ENCODE results near the gene FHIP2A. TPM values are rescaled to one million over a fixed set of nuclear protein-coding genes. Genes with fewer than 3 reads are reported as not detected.
"Not testable (repeated sequence)": the region's sequence is repeated elsewhere in the genome, so short reads cannot be mapped to it uniquely, and the experiment has no call there.

FHIP2A gene
- total and polyA plus RNA-seq, 12 donors = 4.8 to 36.6 (median 26.4) TPM

DNA sequence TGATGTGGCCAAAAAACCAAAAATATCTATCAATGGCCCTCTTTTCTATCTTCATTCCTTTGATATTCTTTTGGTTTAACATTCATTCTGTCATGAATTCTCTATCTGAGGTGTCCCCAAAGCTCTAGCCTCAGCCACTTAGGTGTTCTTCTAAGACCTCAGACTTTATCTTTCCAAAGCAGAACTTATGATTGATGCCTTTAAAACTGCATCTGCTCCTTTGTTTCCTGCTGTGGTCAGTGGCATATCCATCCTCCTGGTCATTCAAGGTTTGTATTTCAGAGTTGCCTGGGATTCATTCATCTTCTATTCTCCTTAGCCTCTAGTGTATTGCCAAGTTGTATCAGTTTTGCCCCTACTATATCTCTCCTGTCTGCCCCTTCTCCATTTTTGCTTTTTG lies 30.6 kb downstream of the FHIP2A start:
- DNase-seq = no peak

DNA sequence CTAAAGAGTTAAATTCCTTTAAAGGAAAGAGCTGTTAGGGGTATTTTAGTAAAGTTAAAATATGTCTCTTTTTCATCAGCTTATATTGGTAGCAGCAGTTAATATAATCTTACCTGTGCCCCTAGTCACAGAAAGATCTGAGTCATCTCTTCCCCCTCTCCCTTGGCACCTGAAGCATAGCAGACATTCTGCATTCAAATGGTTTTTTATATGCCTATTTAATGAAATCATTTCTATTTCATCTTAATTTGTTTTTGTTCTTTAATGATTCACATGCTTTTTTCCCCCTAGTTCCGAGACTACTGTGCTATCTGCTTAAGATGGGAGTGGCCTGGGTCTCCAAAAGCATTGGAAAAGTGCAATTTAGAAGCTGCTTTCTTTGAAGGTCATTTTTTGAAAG lies 33.3 kb downstream of the FHIP2A start:
- no peaks in the 10 kb centered on the region for H3K27me3 ChIP-seq
- ATAC-seq (no peak), DNase-seq (no peak)
- no peaks in the 10 kb centered on the region for H3K9me3 ChIP-seq
- H3K4me3 ChIP-seq = no peak overlapping the region
- WGBS, 2 donors = 86 to 94% methylated on average over 1 of the region's 1 CpG
- H3K4me1 ChIP-seq = peaks cover 0 to 20% (median 8%) of the 10 kb centered on the region in 9 donors
- H3K36me3 ChIP-seq = peaks cover 0 to 100% (median 44%) of the 10 kb centered on the region in 9 donors
- TF ChIP-seq CTCF (IDR thresholded peaks at IDR 0.05) = no peak
- intact Hi-C loops (cut with DNase I) = no loop called here
- no peak overlapping the region for H3K27ac ChIP-seq

More for the DNA sequence above, 30.6 kb downstream of the FHIP2A start:
- Histone ChIP-seq H3K36me3 (peaks cover 0 to 100% (median 65%) of the 10 kb centered on the region in 9 donors), H3K27me3 (no peaks in the 10 kb centered on the region), H3K9me3 (no peaks in the 10 kb centered on the region), H3K27ac (no peak overlapping the region), H3K4me3 (no peak overlapping the region), H3K4me1 (peaks cover 0 to 18% (median 8%) of the 10 kb centered on the region in 9 donors)
- no peak for ATAC-seq
- intact Hi-C loops (cut with DNase I) = no loop called here
- TF ChIP-seq CTCF (IDR thresholded peaks at IDR 0.05) = no peak

DNA sequence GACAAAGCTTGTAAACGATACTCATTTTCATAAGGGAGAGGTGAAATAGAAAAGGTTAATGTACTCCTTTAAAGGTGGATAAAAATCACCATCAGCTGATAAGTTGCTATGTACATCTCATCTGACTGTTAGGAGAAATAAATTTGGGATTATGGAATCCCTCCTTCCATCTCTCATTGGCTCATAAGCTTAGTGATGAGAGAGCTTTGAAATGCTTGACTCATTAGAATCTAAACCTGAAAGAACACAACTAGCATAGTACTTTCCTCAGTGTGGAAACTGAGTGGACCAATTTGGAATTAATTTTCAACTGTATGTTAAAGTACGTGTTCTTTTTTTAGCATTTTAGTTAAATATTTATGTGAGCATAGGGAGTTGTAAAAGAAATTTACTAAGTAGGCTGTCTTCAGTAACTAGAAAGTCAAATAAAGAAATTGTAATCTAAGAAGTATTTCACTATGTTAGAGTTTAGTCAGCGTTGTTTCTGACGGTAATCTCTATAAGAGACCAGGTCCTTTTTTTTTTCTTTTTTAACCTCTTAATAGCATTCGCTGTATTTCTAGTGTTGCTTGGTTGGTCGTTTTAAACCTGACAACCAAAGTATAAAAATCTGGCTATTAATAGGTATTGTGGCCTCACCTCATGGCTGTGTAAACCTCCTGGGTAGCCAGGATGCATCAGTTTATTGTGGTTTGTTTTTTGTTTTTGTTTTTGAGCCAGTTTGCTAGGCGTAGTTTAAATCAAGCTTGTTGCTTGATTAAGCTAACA lies 34.4 kb downstream of the FHIP2A start:
- peak in 4 of 8 donors; percentile 48 to 74 (median 54) for ATAC-seq
- H3K4me1 ChIP-seq = peaks cover 0 to 20% (median 8%) of the 10 kb centered on the region in 9 donors
- TF ChIP-seq CTCF (IDR thresholded peaks at IDR 0.05) = no peak
- peaks cover 0 to 100% (median 37%) of the 10 kb centered on the region in 9 donors for H3K36me3 ChIP-seq
- H3K9me3 ChIP-seq = no peaks in the 10 kb centered on the region
- no peaks in the 10 kb centered on the region for H3K27me3 ChIP-seq
- WGBS, 2 donors = 66 to 75% methylated on average over 7 of the region's 7 CpGs
- peak overlapping the region in 6 of 10 donors; percentile 24 to 57 (median 44) for H3K27ac ChIP-seq
- H3K4me3 ChIP-seq = no peak overlapping the region
- DNase-seq = no peak
- intact Hi-C loops (cut with DNase I) = no loop called here

DNA sequence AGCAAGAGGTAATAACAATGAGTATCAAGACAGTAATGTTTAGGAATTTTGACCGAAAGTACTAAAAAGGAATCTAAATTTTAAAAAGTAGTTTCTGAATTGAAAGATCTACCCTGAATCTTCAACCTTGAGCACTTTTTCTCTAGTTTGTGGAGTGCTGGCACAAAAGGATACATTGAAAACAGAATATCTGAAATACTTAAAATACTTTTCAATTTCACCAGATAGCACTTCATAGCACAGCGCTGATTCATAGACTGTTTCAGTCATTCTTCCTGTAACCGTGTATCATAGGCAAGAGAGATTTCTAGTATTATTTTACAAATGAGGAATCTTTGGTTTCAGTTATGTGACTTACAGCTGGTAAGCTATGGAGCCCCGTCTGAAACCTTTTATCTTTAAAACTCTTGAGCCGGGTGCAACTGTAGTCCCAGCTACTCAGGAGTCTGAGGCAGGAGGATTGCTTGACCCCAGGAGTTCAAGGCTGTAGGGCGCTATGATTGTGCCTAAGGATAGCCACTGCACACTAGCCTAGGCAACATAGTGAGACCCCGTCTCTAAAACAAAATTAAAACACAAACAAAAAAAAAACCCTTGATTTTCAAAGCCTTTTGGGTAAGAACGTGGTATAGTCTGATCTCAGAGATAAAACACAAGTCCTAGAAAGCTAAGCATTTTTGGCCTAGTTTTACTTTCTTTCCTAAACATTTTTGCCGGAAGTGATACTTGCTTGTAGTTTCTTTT lies 35.1 kb downstream of the FHIP2A start:
- DNase-seq (no peak), ATAC-seq (peak in 7 of 8 donors; percentile 20 to 73 (median 39))
- H3K27me3 ChIP-seq = no peaks in the 10 kb centered on the region
- H3K27ac ChIP-seq = peak overlapping the region in 6 of 10 donors; percentile 24 to 57 (median 44)
- no peaks in the 10 kb centered on the region for H3K9me3 ChIP-seq
- H3K36me3 ChIP-seq = peaks cover 0 to 100% (median 41%) of the 10 kb centered on the region in 9 donors
- WGBS, 2 donors = 71 to 73% methylated on average over 9 of the region's 9 CpGs
- H3K4me3 ChIP-seq = no peak overlapping the region
- intact Hi-C loops (cut with DNase I) = no loop called here
- peaks cover 0 to 20% (median 8%) of the 10 kb centered on the region in 9 donors for H3K4me1 ChIP-seq
- no peak for TF ChIP-seq CTCF (IDR thresholded peaks at IDR 0.05)

DNA sequence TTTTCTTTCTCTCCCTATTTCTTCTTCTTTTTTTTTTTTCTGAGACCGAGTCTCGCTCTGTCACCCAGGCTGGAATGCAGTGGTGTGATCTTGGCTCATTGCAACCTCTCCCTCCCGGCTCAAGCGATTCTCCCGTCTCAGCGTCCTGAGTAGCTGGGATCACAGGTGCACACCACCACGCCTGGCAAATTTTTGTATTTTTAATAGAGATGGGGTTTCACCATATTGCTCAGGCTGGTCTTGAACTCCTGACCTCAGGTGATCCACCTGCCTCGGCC lies 35.6 kb downstream of the FHIP2A start:
- Histone ChIP-seq H3K27ac (peak overlapping the region in 3 of 10 donors; percentile 48 to 57 (median 54)), H3K4me1 (peaks cover 0 to 20% (median 8%) of the 10 kb centered on the region in 9 donors), H3K36me3 (peaks cover 0 to 100% (median 45%) of the 10 kb centered on the region in 9 donors)
- DNase-seq; intact Hi-C loops (cut with DNase I); H3K27me3 ChIP-seq; H3K9me3 ChIP-seq; H3K4me3 ChIP-seq: not testable (repeated sequence)
- peak in 2 of 8 donors; percentile 25 to 27 for ATAC-seq
- 94 to 95% methylated on average over 8 of the region's 8 CpGs for WGBS, 2 donors
